GM12878 (cell line): ENCODE results near the gene HECTD2. TPM values are rescaled to one million over a fixed set of nuclear protein-coding genes. Genes with fewer than 3 reads are reported as not detected.
A peak's percentile ranks its signal among the peaks of the same experiment; 100 is the strongest.

Experiments
- NFYB ChIP-seq: IDR thresholded peaks from 2 replicates; pipeline ENCODE4 v1.6.1; 2011; ENCODE audit warnings: low read depth, mild to moderate bottlenecking, low read length, improper control_type of control experiment, moderate library complexity; ENCODE audit not compliant: insufficient read depth
- NKRF ChIP-seq: fragments of 450-650 bp; conservative IDR thresholded peaks from 2 replicates; pipeline ENCODE4 v1.6.1; 2017; ENCODE audit warnings: mild to moderate bottlenecking, moderate library complexity
- SMC3 ChIP-seq: IDR thresholded peaks from 2 replicates; pipeline ENCODE4 v1.6.1; 2011; ENCODE audit warnings: low read length, improper control_type of control experiment, borderline replicate concordance
- SPI1 ChIP-seq: IDR thresholded peaks from 2 replicates; pipeline ENCODE4 v1.6.1; 2011; ENCODE audit warnings: low read depth, mild to moderate bottlenecking, low read length, moderate library complexity, borderline replicate concordance; ENCODE audit not compliant: insufficient read depth
- ZBED1 ChIP-seq: IDR thresholded peaks from 2 replicates; pipeline ENCODE4 v1.6.1; 2016; ENCODE audit warnings: borderline replicate concordance
- ZBTB11 ChIP-seq: fragments of 450-650 bp; formaldehyde crosslinking; IDR thresholded peaks from 2 replicates; pipeline ENCODE4 v1.5.0; 2022; ENCODE audit warnings: mild to moderate bottlenecking, missing genetic modification characterization
- polyA plus RNA-seq, 11 experiments: library from polyadenylated mRNA; depleted of rRNA in 4 of 11; unstranded in 6 of 11; stranded (reverse) in 5 of 11; fragments of >200 nt; fragmentation: Nextera tagmentation in 4 of 11; fragmentation: Illumina TruSeq in 1 of 11; extraction: Ambion mirVana in 4 of 11; extraction: Trizol in 1 of 11; gene quantifications; 1 replicate in 1 of 11; 2 replicates in 10 of 11; pipeline versions ENCODE4 v1.2.1 to v1.2.3, GENCODE V29; 2011 to 2016; ENCODE audit warnings: inconsistent platforms in 2 of 11, missing spikeins in 2 of 11, low read depth in 1 of 11
- total RNA-seq, 4 experiments: library from RNA; depleted of rRNA in 3 of 4; stranded (reverse); fragments of >200 nt in 3 of 4; fragmentation: Illumina TruSeq in 1 of 4; extraction: Trizol in 1 of 4; gene quantifications; 2 replicates each; pipeline versions ENCODE4 v1.2.1 to v1.2.3, GENCODE V29; 2013 to 2021

The HECTD2 gene
- total and polyA plus RNA-seq, 10 of the 15 experiments (the other 5 are each of a cell fraction or from before 2014, with no cell fraction given): 0.87 to 3.0 (median 1.7) TPM

- TF ChIP-seq ZBTB11 (CRISPR knock-in tag): no peak
- no peak for TF ChIP-seq NKRF
- TF ChIP-seq SMC3: peak; percentile 25; the same call in 1 of the 2 replicates
- TF ChIP-seq ZBED1: no peak
- TF ChIP-seq SPI1: no peak
- TF ChIP-seq NFYB: no peak
These were observed 141.7 kb downstream of the HECTD2 start (continued) for GRCh38 chr10:91551856-91552255.
